ENCODE data around the gene GLA.

GLA gene

DNA sequence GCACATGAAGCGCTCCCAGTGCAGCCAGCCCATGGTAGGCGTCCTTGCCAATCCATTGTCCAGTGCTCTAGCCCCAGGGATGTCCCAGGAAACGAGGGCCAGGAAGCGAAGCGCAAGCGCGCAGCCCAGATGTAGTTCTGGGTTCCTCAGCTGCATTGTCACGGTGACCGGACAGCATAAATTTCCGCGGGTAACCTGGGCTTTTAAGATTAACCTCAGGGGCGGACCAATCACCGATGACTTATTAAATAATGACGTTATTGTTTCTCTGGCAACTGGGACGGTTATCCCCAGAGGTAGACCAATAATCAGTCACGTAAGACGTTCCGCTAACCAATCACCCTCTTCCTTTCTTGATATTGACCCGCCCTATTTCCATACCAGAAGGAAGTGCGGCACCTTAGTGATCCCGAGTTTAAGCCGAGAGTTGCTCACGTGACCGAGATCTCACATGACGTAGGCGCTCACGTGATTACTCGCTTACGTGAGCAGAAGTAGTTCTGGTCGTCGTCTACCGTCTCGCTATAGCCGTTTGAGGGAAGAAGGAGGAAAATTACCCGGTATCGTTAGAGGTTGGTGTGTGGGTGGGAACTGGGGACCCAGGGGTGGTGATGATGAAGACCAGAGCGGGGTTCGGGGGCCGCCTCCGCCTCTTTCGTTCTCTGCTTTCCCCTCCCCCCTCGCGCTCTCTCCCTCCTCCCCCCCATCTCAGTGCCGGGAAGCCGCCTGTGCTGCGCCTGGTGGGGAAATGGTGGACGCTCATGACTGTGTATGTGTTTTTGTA, at the start of gene GLA, which contains the start of gene HNRNPH2:
TSS of gene GLA (minus strand) at position 178 of the 784 bp plus-strand sequence. CDS start at position 156, 22 bp downstream.
TSS of gene HNRNPH2 (plus strand) at position 475 of the 784 bp plus-strand sequence. CDS start 3,767 bp downstream, outside the sequence.
- FAIRE-seq = peak; percentile 100

DNA sequence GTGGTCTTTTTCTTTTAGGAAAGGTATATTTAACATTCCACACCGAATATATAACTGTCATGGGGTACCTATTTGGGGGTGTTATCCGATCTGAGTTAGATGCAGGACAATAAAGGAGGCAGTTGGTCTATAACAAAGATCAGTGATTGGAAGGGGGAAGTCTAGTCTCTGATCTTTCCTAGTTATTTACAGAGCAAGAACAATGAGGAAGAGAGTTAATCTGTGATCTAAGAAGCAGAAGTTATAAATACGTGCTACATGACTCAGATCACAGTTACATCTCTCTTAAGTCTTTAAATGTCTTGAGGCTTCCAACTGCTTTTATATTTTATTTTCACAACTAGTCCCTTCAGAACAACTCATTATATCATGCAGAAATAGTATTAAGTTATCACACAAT, 44.3 kb upstream of the GLA start:
- FAIRE-seq = no peak

DNA sequence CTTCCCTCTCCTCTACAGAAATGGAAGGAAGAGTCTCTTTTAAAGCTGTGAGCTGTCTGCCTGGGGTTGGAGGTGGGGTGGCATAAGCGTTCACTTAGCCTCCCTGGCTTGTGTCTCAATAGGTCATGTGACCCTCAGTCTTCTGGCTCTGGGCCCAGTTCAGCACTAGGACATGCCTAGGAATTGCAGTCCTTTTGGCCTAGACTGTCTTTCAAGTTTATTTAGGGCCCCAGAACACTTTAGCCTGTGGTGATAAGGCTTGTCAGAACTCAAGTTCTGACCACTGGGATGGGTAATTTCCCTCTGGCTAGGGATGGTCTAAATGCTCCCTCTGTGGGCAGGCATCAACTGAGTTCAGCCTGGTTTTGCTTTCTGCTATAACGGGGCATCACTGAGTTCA, 43.2 kb upstream of the GLA start:
- no peak for FAIRE-seq

DNA sequence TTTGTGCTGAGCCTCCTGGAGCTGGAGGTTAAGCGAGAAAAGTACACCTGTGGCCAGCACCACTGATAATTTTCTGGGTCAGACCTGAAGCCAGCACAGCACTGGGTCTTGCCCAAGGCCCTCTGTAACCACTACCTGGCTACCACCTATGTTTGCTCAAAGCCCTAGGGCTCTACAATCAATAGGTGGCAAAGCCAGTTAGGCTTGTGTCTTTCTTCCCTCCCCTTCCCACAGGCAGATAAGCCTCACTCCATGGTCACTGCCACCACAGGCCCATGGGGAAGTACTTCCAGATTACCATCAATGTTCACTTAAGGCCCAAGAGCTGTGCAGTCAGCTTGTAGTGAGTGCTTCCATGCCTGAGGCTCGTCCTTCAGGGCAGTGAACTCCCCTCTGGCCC, 42.4 kb upstream of the GLA start:
- FAIRE-seq = no peak

DNA sequence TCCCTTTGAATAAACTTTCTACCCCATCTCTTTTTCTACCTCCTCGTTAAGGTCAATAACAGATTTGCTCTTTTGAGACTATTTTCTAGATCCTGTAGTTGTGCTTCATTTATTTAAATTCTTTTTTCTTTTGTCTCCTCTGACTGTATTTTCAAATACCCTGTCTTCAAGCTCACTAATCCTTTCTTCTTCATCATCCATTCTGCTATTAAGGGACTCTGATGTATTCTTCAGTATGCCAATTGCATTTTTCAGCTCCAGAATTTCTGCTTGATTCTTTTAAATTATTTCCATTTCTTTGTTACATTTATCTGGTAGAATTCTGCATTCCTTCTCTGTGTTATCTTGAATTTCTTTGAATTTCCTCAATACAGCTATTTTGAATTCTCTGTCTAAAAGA, 41.6 kb upstream of the GLA start:
- FAIRE-seq = no peak

DNA sequence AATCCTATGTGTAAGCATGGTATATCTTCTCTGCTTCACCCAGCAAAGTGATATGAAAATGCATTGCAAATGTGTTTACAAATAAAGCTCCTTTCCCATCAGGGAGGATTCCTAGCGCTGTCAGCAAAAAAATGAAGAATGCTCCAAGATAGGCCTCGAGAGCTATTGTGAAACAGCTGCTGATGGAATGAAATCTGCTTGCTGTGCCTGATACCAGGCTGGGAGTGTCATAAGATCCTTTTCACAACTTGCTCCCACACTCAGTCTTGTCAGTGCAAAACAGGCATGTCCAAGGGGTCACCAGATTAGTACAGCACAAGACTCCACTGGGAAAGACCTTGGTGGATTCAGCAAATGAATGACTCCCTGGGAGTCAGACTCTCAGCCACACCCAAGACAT, 34.4 kb upstream of the GLA start:
- FAIRE-seq = no peak

DNA sequence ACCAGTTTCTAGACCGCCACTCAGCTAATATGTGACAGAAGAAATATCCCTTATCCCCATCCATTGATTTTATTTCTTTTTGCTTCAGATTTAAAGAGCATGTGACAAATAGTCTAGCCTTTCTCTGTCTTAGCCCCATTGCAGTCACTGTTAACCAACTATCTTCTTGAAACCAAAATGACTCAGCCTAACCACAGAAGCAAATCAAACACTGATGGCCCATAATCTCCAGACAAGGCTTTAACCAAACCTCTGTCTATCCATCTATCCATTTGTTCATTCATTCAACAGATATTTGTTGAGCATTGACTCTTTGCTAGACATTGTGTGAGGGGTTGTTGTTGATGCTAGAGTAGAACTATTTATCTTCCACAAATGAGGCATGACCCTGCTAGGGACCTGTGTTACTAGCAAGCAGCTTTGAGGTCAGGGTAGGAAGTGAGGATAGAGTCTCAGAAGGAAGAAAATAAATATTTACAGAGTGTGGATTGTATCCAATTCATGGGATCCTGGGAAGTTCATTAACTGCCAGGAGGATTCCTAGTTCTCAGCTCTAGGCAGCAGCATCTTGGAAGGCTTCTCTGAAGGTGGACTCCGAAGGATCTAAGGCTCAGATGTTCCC, 22.8 kb upstream of the GLA start:
- FAIRE-seq = no peak

DNA sequence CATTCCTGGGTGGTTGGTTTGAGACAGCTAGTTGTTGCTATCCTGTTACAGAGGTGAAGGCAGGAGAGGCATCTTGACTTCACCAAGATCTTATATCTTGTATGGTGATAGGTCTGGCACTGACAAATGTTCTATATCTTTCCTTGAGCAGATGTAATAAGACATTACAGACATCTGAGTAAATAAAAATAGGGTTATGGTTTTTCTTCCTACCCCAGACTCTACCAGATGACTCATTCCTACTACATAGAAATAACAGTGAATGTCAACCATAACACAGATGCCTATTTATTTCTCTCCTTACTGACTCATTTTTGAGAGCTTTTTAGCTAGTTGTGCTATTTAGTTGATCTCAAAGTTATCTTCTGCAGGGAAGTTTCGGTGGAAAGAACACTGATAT, 22.2 kb upstream of the GLA start:
- no peak for FAIRE-seq

DNA sequence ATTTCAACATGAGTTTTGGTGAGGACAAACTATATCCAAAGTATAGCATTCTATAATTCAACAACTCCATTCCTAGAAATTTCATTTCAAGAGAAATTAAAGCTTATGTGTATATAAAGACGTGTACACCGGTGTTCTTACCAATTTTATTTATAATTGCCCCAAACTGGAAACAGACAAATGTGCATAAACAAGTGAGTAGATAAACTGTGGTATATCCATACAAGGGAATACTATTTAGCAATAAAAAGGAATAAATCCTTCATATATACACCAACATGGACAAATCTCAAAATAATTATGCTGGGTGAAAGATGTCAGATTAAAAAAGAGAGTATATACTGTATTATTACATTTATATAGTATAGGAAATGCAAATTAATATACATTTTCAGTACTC, 20.2 kb upstream of the GLA start:
- no peak for FAIRE-seq

DNA sequence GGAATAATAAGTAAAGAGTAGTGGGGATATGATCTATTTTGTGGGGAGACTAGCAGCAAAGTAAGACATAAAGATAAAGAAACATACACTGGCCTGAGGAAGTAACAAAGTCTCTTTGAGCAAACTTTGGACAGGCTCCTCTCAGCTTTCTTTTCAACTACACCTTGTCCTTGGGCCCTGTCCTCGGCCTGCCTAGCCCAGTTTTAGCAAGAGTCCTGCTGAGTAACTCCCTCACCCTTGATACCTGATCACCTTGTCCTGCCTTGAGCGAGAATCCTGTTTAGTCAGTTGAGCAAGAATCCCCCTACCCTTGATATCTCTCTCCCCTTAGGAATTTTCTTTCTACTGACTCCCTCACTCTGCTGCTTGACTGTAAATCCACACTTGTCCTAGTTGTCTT, 11.8 kb upstream of the GLA start:
- no peak for FAIRE-seq

DNA sequence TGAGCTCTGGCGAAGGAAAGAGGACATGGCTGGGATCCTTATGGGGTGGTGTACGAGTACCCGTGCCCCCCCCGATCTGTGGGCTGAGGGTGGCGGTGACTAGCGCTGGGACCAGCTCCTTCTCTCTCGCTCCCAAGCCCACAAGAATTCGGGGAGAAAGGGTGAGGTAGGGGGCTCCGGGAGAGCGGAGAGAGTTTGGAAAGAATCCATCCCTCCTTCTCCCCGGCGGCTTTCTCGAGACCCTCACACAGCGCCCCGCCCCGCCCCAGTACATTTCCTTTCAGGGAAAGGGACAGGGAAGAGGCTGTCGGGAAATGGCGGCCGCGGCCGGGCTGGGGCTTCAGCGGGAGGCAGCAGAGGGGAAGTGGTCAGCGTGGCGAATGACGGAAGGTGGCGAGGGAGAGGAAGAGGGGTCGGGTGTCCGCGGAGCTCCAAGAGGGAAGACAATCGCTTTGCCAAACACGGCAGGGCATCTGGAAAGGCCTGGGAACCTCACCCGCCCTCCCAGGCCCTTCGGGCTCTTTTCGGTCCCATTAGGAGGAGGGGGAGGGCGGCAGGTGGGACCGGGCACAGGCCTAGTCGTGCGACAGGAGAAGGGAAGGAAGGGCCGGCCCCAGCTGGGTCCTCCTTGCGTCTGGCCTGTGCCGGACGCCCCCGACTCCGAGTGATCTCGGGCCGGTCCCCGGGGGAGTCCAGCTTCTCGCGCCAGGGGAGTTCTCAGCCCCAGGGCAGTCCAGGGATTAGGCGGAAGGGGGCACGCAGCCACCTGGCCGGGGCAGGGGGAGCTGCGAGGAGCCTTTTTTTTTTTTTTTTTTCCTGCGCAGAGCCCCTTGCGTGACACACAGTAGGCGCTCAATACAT, 10.5 kb upstream of the GLA start:
- FAIRE-seq = no peak

DNA sequence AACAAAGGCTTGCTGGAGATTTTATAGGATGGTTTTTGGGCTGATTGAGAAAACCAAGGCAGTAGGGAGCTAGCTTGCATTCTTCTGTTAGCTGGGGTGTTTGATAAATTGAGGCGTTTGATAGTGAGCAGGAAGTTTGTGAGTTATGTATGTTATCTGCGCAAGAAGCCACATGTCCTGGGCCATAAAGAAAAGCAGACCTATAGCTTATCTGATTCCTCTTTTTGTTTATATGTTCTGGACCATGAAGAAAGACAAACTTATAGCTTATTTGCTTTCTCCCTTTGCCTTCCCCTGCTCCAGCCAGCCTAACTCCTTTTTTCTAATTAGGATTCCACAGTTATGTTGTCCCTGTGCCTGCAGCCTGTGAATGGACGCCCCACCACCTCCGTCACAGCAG, 9.5 kb upstream of the GLA start:
- no peak for FAIRE-seq

DNA sequence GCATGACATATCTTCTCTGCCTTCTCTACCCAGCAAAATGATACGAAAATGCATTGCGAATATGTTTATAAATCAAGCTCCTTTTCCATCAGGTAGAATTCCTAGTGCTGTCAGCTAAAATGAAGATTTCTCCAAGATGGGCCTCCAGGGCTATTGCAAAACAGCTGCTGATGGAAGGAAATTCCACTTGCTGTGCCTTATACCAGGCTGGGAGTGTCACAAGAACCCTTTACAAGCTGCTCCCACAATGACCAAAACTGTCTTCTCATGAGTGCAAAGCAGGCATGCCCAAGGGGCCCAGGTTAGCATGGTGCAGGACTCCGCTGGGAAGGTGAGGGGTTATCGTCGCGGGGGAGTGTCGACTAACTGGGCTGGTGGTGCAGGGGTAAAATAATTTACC, 9.0 kb upstream of the GLA start:
- no peak for FAIRE-seq

DNA sequence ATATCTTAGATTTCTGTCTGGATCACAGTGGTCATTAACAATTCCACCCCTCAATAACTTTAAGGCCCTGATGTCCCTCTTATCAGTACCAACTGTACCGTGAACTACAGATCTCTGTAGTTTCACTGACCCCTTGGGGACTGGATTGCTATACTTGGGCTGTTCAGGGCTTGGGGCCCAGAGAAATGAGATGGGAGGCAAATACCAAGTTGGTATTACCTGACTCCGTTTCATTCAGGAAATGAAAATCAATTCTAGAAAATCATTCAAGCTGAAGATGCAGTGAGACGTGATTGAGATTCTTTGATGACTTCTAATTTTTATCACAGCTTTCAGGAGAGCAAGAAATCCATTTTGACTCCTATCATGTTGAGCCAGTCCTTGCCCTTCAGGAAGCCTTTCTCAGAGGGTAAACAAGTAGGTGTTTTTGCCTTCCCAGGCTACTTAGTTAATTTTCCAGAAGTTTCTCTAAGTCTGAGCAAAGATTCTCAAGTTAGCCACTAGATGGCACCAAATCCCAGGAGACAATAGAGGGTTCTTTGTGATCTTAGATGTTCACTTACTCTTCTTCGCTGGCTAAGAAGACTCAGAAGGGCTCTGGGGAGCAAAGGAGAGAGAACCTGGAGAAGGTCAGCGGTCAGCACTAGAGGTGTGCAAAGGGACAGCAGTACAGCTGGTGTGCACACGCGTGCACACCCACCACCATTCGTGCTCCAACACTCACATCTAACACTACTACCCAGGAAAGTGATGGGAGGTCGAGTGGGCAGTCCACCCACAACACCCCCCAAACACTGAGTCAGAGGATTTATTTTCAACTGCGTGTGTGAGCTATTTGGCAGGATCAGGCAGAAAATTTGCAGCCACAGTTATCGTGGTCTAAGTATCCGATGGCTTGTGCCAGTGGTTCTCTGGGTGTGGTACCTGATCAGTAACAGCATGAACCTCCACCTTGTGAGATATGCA, 7.7 kb upstream of the GLA start:
- peak; percentile 87 for FAIRE-seq

DNA sequence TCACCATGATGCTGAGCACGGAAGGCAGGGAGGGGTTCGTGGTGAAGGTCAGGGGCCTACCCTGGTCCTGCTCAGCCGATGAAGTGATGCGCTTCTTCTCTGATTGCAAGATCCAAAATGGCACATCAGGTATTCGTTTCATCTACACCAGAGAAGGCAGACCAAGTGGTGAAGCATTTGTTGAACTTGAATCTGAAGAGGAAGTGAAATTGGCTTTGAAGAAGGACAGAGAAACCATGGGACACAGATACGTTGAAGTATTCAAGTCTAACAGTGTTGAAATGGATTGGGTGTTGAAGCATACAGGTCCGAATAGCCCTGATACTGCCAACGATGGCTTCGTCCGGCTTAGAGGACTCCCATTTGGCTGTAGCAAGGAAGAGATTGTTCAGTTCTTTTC, 4.3 kb upstream of the GLA start:
- FAIRE-seq = no peak

DNA sequence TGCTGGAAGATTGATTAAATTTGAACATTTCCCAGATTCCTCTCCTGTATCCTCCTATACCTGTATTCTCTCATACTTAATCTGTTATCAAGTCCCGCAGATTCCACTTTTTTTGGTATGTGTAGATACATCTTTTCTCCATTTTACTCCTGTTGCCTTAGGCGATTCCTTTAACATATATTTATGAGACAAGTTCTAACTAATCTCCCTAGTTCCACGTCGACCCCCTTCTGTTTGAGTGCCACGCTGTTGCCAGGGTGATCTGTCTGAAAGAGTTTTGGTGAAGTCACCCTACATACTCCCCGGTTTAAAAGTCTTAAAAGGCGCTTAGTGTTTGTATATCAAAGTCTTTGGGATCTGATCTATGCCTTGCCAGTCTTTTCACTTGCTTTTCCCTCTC, 2.7 kb upstream of the GLA start:
- FAIRE-seq = no peak

DNA sequence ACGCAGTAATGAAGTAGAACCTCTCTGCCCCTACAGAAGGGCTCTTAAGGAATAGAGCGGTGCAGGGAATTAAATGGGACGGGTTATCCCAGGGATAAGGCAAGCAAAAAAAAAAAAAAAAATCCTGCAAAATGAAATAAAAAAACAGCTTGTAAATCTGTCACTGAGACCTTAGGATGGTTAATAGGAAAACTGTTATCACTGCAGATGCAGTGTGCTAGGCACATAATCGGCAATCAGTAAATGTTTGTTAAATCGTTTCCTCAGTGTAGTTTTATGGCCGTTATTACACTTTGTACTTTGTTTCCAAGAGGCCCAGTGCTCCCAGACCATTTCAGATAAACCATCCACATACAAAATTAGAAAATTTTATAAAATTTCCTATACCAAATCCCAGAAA, 1.3 kb upstream of the GLA start:
- FAIRE-seq = peak; percentile 5

DNA sequence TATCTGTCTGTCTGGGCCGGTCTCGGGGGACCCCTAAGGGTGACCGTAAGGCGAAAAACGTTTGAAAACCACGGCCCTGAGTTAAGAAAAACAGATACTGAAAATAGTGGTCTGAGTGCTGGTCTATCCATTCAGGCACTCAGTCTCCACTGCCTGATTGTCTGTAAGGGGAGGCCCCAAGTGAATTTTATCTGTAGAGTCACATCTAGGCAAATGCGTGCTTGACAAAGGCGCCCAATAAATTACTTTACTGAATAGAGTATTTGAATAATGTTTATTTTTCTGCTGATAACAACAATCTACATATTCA, 762 bp upstream of the GLA start:
- FAIRE-seq = no peak

DNA sequence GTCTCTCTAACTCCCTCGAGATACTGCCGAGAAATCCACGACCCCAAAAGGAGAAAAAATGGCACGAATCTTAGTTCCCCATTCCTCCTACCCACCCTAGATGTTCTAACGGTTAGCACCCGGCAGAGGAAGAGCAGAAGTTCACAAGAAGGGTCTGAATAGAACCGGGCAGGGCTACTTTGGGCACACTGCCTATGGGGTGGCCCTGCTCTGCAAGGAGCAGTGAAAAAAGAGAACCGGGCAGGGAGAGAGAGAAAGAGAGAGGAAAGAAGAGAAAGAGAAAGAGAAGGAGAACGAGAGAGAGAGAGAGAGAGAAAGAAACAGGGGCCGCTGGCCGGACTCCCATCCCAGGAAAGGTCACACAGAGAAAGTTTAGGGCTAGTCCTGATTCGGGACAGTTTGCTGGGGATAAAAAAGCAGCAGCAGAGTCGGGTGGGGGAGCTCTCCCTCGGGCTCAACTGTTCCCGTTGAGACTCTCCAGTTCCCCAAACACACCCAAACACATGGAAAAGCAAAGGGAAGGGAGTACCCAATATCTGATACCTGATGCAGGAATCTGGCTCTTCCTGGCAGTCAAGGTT, 468 bp downstream of the GLA start:
- FAIRE-seq = no peak

DNA sequence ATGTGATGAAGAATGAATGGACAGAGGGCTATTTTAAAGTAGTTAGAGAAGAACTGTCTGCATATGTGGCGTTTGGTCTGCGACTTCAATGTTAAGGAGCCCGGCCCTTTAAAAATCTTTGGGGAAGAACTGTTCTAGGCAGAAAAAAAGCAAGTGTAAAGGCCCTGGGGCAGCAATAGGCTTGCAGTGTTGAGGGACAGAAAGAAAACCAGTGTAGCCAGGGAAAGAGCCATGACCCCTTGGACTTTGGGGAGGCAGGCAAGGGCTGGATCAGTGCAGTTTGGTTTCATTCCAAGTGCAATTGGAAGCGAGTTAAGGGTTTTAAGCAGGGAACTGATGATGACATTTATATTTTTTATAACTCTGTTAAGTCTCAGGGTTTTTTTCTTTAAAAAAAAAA, 7.9 kb downstream of the GLA start:
- FAIRE-seq = no peak

DNA sequence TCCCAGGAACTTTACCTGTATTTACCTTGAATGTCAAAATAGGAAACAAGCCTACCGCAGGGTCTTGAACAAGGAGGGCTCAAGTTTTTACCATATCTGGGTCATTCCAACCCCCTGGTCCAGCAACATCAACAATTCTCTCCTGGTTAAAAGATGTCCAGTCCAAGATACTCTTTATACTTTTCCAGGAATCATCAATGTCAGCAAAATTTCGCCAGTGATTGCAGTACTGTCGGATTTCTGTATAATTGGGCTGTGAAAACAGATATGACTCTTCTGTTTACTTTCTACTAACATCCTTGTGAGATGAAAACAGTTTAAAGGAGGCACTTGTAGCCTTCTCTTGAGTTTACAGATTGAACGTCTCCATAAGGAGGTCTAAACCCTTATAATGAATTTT, 9.0 kb downstream of the GLA start:
- no peak for FAIRE-seq

DNA sequence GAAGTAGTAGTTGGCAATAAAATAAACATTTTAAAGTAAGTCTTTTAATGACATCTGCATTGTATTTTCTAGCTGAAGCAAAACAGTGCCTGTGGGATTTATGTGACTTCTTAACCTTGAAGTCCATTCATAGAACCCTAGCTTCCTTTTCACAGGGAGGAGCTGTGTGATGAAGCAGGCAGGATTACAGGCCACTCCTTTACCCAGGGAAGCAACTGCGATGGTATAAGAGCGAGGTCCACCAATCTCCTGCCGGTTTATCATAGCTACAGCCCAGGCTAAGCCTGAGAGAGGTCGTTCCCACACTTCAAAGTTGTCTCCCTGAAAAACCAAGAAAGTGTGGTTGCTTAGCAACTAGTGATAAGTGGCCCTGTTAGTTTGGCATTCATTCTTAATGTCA, 9.9 kb downstream of the GLA start:
- FAIRE-seq = no peak

Measured in islet of Langerhans (tissue), 1 donor.